Retinal pigment epithelial cell (primary cell): ENCODE results near the gene DHRS11.

Source experiments
- DNase-seq: peaks from one replicate; pipeline ENCODE4 v3.0.0-alpha.2; 2010; ENCODE audit warnings: low read depth
- H3K4me3 ChIP-seq: 2 replicates; pipeline ENCODE4 v1.5.1; 2011; ENCODE audit warnings: mild to moderate bottlenecking, low read length, control low read depth, moderate library complexity
- CTCF ChIP-seq: conservative IDR thresholded peaks from 2 replicates; pipeline ENCODE4 v1.5.1; 2011; ENCODE audit warnings: low read depth, low read length, control low read depth, inconsistent platforms

DHRS11 gene

GRCh38 chr17:36608794-36609497 lies 17.3 kb downstream of the DHRS11 start:
- no peak for DNase-seq
- H3K4me3 ChIP-seq: no peak overlapping the region
- peak; percentile 51 for TF ChIP-seq CTCF

DNA sequence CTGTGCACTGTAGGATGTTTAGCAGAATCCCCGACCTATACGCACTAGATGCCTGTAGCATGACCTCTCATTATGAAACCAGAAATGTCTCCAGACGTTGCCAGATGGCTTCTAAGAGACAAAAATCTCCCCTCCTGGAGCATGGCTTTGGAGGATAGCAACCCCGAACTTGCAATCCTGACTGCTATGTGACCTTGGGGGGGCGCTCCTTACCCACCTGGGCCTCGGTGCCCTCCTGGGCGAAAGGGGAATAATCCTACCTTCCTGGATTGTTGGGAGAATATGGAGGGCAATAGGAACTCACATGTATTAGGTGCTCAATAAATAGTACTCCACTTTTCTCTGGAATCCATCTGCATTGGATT lies 17.8 kb downstream of the DHRS11 start:
- no peak for DNase-seq
- H3K4me3 ChIP-seq: no peak overlapping the region
- TF ChIP-seq CTCF: no peak

- no peak for DNase-seq
- H3K4me3 ChIP-seq: no peak overlapping the region
- TF ChIP-seq CTCF: no peak
Observed at GRCh38 chr17:36610474-36610873, 18.8 kb downstream of the DHRS11 start.

DNA sequence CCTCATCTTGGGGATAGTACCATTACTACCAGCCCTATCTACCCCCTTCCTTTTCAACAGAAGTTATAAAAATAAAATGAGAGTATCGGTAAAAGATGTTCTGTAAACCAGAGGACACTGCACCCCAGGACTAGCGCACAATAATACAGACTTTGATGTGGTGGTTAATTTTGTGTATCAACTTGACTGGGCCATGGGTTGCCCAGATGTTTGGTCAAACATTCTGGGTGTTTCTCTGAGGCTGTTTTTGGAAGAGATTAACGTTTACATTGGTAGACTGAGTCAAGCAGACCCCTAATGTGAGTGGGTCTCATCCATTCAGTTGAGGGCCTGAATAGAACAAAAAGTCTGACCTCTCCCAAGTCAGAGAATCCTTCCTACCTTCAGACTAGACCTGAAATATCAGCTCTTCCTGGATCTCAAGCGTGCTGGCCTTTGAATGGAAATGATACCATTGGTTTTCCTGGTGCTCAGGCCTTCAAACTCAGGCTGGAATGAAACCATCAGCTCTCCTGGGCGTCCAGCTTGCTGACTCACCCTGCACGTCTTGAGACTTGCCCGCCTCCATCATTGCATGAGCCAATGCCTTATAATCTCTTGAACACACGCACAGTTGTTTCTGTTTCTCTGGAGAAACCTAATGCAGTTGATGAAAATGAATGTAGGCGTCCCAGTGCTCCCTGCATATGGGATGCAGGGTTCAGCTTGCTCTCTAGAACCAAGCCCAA lies 19.8 kb downstream of the DHRS11 start:
- DNase-seq: peak; percentile 68
- no peak overlapping the region for H3K4me3 ChIP-seq
- no peak for TF ChIP-seq CTCF

GRCh38 chr17:36612323-36612722 lies 20.6 kb downstream of the DHRS11 start:
- no peak overlapping the region for H3K4me3 ChIP-seq
- DNase-seq: no peak
- TF ChIP-seq CTCF: no peak

DNA sequence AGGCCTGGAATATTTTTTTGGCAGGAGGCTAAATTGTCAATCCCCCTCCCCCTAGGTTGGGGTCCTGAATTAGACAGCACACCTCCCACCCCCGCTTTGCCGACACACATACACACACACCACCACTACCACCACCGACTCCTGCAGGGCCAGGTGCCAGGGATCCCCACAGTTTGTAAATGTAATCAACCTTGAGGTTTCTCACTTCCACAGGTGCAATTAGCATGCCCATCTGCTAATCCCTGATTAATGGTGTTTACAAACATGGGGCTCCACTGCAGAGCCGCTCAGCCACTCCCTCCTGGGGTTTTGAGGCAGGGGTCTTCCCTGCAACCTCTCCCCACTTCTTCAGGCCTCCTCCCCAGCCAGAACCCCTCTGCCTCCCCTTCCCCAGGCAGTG lies 21.5 kb downstream of the DHRS11 start:
- no peak for DNase-seq
- H3K4me3 ChIP-seq: no peak overlapping the region
- TF ChIP-seq CTCF: no peak

- no peak overlapping the region for H3K4me3 ChIP-seq
- no peak for DNase-seq
- no peak for TF ChIP-seq CTCF
Observed at GRCh38 chr17:36614081-36614480, 22.4 kb downstream of the DHRS11 start.
